ENCODE measurements around the gene KCNH3.

DNA sequence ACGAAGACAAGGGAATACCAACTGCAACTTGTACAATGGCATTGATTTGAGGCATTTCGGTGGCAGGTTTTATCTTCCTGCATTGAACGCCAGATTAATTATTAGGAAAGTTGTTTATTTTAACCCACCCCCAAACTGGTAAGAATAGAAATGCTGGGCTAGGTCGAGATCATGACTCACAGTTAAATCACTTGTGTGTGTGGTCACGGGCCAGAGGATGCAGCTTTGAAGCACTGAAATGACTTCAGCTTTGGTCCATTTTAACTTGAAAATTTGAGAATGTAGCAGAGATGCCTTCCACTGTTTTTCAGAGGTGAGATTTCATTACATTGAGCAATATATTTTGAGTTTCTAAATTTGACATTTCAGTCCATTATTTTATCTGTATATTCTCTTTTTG is 23.6 kb upstream of the KCNH3 start:
- TF ChIP-seq, protein P1, sequence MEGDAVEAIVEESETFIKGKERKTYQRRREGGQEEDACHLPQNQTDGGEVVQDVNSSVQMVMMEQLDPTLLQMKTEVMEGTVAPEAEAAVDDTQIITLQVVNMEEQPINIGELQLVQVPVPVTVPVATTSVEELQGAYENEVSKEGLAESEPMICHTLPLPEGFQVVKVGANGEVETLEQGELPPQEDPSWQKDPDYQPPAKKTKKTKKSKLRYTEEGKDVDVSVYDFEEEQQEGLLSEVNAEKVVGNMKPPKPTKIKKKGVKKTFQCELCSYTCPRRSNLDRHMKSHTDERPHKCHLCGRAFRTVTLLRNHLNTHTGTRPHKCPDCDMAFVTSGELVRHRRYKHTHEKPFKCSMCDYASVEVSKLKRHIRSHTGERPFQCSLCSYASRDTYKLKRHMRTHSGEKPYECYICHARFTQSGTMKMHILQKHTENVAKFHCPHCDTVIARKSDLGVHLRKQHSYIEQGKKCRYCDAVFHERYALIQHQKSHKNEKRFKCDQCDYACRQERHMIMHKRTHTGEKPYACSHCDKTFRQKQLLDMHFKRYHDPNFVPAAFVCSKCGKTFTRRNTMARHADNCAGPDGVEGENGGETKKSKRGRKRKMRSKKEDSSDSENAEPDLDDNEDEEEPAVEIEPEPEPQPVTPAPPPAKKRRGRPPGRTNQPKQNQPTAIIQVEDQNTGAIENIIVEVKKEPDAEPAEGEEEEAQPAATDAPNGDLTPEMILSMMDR (IDR thresholded peaks at IDR 0.05; ENCODE audit: insufficient read depth, low read length): no peak
- TF ChIP-seq POLR2AphosphoS5 (IDR thresholded peaks at IDR 0.05; ENCODE audit: low read depth): no peak
- TF ChIP-seq, protein P2, sequence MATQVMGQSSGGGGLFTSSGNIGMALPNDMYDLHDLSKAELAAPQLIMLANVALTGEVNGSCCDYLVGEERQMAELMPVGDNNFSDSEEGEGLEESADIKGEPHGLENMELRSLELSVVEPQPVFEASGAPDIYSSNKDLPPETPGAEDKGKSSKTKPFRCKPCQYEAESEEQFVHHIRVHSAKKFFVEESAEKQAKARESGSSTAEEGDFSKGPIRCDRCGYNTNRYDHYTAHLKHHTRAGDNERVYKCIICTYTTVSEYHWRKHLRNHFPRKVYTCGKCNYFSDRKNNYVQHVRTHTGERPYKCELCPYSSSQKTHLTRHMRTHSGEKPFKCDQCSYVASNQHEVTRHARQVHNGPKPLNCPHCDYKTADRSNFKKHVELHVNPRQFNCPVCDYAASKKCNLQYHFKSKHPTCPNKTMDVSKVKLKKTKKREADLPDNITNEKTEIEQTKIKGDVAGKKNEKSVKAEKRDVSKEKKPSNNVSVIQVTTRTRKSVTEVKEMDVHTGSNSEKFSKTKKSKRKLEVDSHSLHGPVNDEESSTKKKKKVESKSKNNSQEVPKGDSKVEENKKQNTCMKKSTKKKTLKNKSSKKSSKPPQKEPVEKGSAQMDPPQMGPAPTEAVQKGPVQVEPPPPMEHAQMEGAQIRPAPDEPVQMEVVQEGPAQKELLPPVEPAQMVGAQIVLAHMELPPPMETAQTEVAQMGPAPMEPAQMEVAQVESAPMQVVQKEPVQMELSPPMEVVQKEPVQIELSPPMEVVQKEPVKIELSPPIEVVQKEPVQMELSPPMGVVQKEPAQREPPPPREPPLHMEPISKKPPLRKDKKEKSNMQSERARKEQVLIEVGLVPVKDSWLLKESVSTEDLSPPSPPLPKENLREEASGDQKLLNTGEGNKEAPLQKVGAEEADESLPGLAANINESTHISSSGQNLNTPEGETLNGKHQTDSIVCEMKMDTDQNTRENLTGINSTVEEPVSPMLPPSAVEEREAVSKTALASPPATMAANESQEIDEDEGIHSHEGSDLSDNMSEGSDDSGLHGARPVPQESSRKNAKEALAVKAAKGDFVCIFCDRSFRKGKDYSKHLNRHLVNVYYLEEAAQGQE (IDR thresholded peaks at IDR 0.05; ENCODE audit: insufficient replicate concordance, low read depth): no peak
- no peak for TF ChIP-seq SPI1 (IDR thresholded peaks at IDR 0.05; ENCODE audit: borderline replicate concordance, low read depth)
- no peak for TF ChIP-seq GABPA (IDR thresholded peaks at IDR 0.05; ENCODE audit: low read depth)
